Stimulated activated naive B cell treated with anti-CD40 and anti-IgM and Interleukin-4, amounts not matched to agents 10 μg/mL and 1 μg/mL and 100 μg/mL, for 72 hours (primary cell): ENCODE results near the gene GFOD1.
"Not testable (repeated sequence)": the region's sequence is repeated elsewhere in the genome, so short reads cannot be mapped to it uniquely, and the experiment has no call there.

Experiments
- ATAC-seq, 2 donors: fragments of 150-1000 bp; cut with Tn5 transposase; replicated peaks; 2 replicates each; pipeline ENCODE4 v1.10.0; 2021; ENCODE audit warnings: moderate library complexity in 1 of 2
- DNase-seq: peaks from one replicate; pipeline ENCODE4 v3.0.0; 2021
- H3K27ac Mint-ChIP-seq: one replicate; pipeline ENCODE4 v1.8.0; 2022; ENCODE audit warnings: mild to moderate bottlenecking, mixed read lengths
- H3K27me3 Mint-ChIP-seq, 2 donors: one replicate each; pipeline ENCODE4 v1.8.0; 2022; ENCODE audit warnings: mixed read lengths in 2 of 2
- H3K36me3 Mint-ChIP-seq, 2 donors: one replicate each; pipeline ENCODE4 v1.8.0; 2022; ENCODE audit warnings: mixed read lengths in 2 of 2, mild to moderate bottlenecking in 1 of 2
- H3K4me1 Mint-ChIP-seq, 2 donors: one replicate each; pipeline ENCODE4 v1.8.0; 2022; ENCODE audit warnings: mixed read lengths in 2 of 2, mild to moderate bottlenecking in 1 of 2
- H3K4me3 Mint-ChIP-seq, 2 donors: one replicate each; pipeline ENCODE4 v1.8.0; 2022; ENCODE audit warnings: mild to moderate bottlenecking in 2 of 2, mixed read lengths in 2 of 2, moderate library complexity in 1 of 2
- H3K9me3 Mint-ChIP-seq, 2 donors: one replicate each; pipeline ENCODE4 v1.8.0; 2022; ENCODE audit warnings: mixed read lengths in 2 of 2, mild to moderate bottlenecking in 1 of 2

GFOD1 gene

GRCh38 chr6:13443978-13444377, 43.4 kb downstream of the GFOD1 start:
- peaks cover 22 to 29% of the 10 kb centered on the region in 2 donors for H3K4me1 Mint-ChIP-seq
- not testable (repeated sequence) for DNase-seq, H3K4me3 Mint-ChIP-seq, H3K27me3 Mint-ChIP-seq, H3K27ac Mint-ChIP-seq, H3K9me3 Mint-ChIP-seq, H3K36me3 Mint-ChIP-seq, ATAC-seq

- Mint-ChIP-seq H3K4me1 (peaks cover 9 to 19% of the 10 kb centered on the region in 2 donors), H3K36me3 (peaks cover 0 to 4% of the 10 kb centered on the region in 2 donors), H3K27ac (no peak overlapping the region), H3K4me3 (no peak overlapping the region), H3K9me3 (no peaks in the 10 kb centered on the region), H3K27me3 (no peaks in the 10 kb centered on the region)
- DNase-seq (no peak), ATAC-seq (no peak)
These were observed 45.6 kb downstream of the GFOD1 start for GRCh38 chr6:13441778-13442177.

- Mint-ChIP-seq H3K27ac (no peak overlapping the region), H3K9me3 (peaks cover 0 to 4% of the 10 kb centered on the region in 2 donors), H3K36me3 (peaks cover 4 to 5% of the 10 kb centered on the region in 2 donors), H3K27me3 (no peaks in the 10 kb centered on the region), H3K4me1 (peaks cover 0 to 14% of the 10 kb centered on the region in 2 donors), H3K4me3 (no peak overlapping the region)
- no peak for ATAC-seq
- no peak for DNase-seq
These were observed 47.8 kb downstream of the GFOD1 start for GRCh38 chr6:13439644-13440043.

DNA sequence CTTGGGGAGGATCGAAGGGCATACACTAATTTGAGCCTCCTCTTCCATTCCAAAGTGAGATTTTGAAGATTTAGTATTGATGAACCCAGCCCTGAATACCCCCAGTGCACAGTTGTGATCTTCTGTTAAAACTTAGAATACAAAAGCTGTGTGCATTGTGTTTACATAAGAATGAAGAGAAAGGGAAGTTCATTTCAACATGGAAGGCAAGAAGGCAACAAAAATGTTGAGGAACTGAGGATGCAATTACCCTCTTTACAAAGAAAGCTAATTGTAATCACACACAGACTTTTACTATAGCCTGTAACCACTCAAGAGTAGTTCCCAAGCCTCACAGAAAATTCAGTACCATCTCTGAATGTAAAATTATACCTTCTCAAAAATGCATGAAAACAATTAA, 49.3 kb downstream of the GFOD1 start:
- ATAC-seq (no peak), DNase-seq (no peak)
- no peak overlapping the region for H3K27ac Mint-ChIP-seq
- peaks cover 7 to 28% of the 10 kb centered on the region in 2 donors for H3K4me1 Mint-ChIP-seq
- H3K4me3 Mint-ChIP-seq, result no peak overlapping the region
- peaks cover 10 to 13% of the 10 kb centered on the region in 2 donors for H3K36me3 Mint-ChIP-seq
- H3K9me3 Mint-ChIP-seq, result peaks cover 6 to 7% of the 10 kb centered on the region in 2 donors
- no peaks in the 10 kb centered on the region for H3K27me3 Mint-ChIP-seq

DNA sequence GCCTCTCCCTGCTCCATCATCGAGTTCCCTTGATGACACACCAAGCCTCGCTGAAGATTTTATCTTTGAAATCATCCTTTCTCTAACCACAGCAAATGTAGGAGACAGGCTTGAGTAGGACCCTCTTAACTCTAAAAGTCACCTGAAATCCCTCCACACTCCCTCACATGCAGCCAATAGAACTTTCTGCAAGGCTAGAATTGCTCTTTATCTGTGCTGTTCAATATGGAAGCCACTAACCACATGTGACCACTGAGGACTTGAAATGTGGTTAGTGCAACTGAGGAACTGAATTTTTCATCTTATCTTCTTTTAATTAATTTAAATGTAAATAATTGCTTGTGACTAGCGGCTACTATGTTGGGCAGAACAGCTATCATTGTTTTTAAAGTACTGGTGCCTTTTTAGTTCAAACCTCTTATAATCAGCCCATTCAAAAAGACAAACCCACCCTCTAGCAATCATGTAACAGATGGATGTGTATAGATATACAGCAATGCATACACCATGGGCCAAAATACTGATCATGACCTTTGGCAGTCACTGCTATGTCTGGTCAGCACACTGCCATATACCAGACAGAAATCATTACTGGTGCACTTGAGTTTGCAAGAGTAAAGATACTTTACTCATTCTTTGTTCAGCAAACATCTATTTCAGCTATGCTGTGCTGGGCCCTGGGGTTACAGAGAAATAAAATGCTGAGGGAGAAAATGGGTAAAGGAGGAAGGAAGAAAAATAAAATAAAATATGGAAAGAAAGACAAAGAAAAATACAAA, 50.0 kb downstream of the GFOD1 start:
- no peak overlapping the region for H3K4me3 Mint-ChIP-seq
- no peak overlapping the region for H3K27ac Mint-ChIP-seq
- no peak for DNase-seq
- ATAC-seq, result no peak
- H3K27me3 Mint-ChIP-seq, result no peaks in the 10 kb centered on the region
- peaks cover 12 to 35% of the 10 kb centered on the region in 2 donors for H3K4me1 Mint-ChIP-seq
- peaks cover 6 to 7% of the 10 kb centered on the region in 2 donors for H3K9me3 Mint-ChIP-seq
- peaks cover 11 to 17% of the 10 kb centered on the region in 2 donors for H3K36me3 Mint-ChIP-seq

DNA sequence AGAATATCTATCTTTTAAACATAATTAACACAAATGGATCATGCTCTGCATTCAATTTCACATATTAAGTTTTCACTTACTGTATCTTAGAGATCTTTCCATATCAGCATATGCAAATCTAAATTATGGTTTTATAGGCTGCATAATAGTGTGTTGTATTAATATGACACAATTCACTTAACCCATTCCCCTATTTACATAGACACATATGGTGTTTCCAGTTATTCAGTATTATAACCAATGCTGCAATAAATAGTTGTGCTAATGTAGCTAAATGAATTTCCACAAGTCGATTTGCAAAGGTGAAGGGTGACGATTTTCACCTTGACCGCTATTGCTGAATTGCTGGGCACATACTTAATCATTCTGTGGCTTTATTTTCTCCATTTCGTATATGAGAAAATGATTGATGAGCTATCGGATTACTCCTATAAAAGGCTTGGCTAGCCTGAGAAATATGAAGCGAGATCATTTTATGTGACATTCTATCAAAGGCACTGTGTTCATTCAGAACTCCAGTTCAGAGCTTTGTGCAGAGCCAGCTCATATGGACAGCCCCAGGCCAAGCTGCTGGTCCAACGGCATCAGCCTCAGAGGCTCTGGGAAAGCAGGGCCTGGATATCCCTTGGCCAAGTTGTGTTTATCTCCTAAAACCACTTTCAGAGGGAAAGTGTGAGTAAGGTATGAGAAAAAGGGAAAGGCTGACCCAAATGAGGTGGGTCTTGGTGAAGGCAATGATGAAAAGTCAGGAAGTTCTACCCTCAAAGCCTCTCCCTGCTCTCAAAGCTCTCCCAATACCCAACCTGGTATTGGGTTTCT, 50.8 kb downstream of the GFOD1 start:
- ATAC-seq, result no peak
- H3K27ac Mint-ChIP-seq, result no peak overlapping the region
- peaks cover 11 to 21% of the 10 kb centered on the region in 2 donors for H3K36me3 Mint-ChIP-seq
- no peak overlapping the region for H3K4me3 Mint-ChIP-seq
- DNase-seq, result no peak
- no peaks in the 10 kb centered on the region for H3K27me3 Mint-ChIP-seq
- H3K9me3 Mint-ChIP-seq, result peaks cover 6 to 7% of the 10 kb centered on the region in 2 donors
- H3K4me1 Mint-ChIP-seq, result peaks cover 18 to 43% of the 10 kb centered on the region in 2 donors

DNA sequence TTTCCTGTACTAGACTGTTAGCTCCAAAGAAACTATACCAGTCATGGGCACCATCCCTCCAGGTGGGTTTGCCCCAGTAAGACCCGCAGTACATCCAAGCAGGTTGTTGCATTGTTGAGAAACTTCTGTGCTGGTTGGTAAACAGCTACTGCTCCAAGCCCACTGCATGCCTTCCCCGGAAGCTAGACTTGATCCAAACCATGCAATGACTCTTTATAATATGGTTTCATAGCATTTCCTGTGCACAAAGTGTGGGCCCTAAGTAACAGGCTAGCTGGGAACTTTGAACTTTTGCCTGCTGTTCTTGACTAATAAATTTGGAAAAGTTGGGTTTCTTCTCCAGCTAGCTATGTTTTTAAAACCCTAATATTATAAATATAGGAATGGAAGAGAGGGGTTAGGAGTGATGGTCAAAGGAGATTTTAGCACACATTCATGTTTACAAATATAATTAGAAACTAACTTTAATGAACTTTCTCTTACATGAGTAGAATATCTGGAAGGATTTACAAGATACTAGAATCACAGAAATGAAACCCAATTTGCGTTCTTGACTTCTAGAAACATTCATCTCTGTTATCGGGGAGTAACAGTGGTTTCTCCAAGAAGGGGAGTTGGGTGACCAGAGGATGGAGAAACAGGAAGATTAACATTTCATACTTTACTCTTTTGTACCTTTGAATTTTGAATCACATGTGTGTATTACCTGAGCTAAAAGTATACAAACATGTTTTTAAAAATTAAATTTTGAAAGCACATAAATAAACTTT, 51.7 kb downstream of the GFOD1 start:
- H3K9me3 Mint-ChIP-seq, result peaks cover 6 to 7% of the 10 kb centered on the region in 2 donors
- no peaks in the 10 kb centered on the region for H3K27me3 Mint-ChIP-seq
- peaks cover 14 to 21% of the 10 kb centered on the region in 2 donors for H3K36me3 Mint-ChIP-seq
- H3K4me3 Mint-ChIP-seq, result no peak overlapping the region
- H3K27ac Mint-ChIP-seq, result peak overlapping the region; percentile 37
- peaks cover 25 to 53% of the 10 kb centered on the region in 2 donors for H3K4me1 Mint-ChIP-seq
- ATAC-seq (no peak), DNase-seq (no peak)

GRCh38 chr6:13434777-13435176, 52.6 kb downstream of the GFOD1 start:
- H3K36me3 Mint-ChIP-seq, result peaks cover 14 to 21% of the 10 kb centered on the region in 2 donors
- no peak for ATAC-seq

GRCh38 chr6:13434135-13434775, 53.1 kb downstream of the GFOD1 start:
- peaks cover 33 to 64% of the 10 kb centered on the region in 2 donors for H3K4me1 Mint-ChIP-seq
- DNase-seq, H3K27me3 Mint-ChIP-seq, H3K4me3 Mint-ChIP-seq, H3K9me3 Mint-ChIP-seq, ATAC-seq: not testable (repeated sequence)
- H3K27ac Mint-ChIP-seq, result peak overlapping the region; percentile 93
- H3K36me3 Mint-ChIP-seq, result peaks cover 14 to 21% of the 10 kb centered on the region in 2 donors

More at GRCh38 chr6:13434777-13435176, 52.6 kb downstream of the GFOD1 start:
- peaks cover 30 to 59% of the 10 kb centered on the region in 2 donors for H3K4me1 Mint-ChIP-seq
- no peaks in the 10 kb centered on the region for H3K27me3 Mint-ChIP-seq
- DNase-seq, result no peak
- no peak overlapping the region for H3K4me3 Mint-ChIP-seq
- H3K27ac Mint-ChIP-seq, result no peak overlapping the region
- peaks cover 6 to 7% of the 10 kb centered on the region in 2 donors for H3K9me3 Mint-ChIP-seq

GRCh38 chr6:13433709-13434121, 53.7 kb downstream of the GFOD1 start:
- DNase-seq (no peak), ATAC-seq (peak; percentile 58 to 64)
- peaks cover 6 to 7% of the 10 kb centered on the region in 2 donors for H3K9me3 Mint-ChIP-seq
- H3K4me3 Mint-ChIP-seq, result no peak overlapping the region
- no peaks in the 10 kb centered on the region for H3K27me3 Mint-ChIP-seq
- H3K27ac Mint-ChIP-seq, result peak overlapping the region; percentile 93
- peaks cover 14 to 21% of the 10 kb centered on the region in 2 donors for H3K36me3 Mint-ChIP-seq
- peaks cover 38 to 70% of the 10 kb centered on the region in 2 donors for H3K4me1 Mint-ChIP-seq

DNA sequence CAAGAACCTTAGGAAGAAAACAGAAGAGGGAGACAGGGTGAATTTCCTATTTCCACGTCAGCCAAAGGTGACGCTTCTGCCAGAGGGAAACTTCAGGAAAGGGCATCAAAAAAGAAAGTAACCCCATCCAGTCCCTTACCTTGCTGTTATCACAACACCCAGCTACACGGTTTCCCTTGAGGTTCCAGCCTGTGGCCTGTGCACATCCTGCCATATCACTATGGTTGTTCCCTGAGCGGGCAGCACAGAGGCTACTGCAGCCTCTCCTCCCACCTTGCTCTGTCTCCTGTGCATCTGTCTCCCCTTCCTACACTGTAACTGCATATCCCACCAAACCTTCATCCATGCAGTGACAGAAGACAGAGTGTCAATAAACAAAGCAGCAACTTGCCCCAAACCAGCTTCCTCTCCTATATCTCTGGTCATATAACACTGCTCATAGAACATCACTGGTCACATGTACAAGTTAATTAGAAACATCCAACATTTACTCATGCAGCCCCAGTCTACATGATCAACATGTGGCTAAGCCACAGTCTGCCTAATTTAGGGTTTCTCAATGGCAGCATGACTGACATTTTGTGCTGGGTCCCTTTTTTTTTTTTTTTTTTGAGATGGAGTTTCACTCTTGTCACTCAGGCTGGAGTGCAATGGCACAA, 54.7 kb downstream of the GFOD1 start:
- Mint-ChIP-seq H3K4me1 (peaks cover 44 to 76% of the 10 kb centered on the region in 2 donors), H3K9me3 (peaks cover 6 to 7% of the 10 kb centered on the region in 2 donors), H3K27ac (peak overlapping the region; percentile 32), H3K27me3 (no peaks in the 10 kb centered on the region), H3K36me3 (peaks cover 13 to 21% of the 10 kb centered on the region in 2 donors), H3K4me3 (peak overlapping the region; percentile 52 to 55)
- no peak for DNase-seq
- peak; percentile 17 for ATAC-seq

DNA sequence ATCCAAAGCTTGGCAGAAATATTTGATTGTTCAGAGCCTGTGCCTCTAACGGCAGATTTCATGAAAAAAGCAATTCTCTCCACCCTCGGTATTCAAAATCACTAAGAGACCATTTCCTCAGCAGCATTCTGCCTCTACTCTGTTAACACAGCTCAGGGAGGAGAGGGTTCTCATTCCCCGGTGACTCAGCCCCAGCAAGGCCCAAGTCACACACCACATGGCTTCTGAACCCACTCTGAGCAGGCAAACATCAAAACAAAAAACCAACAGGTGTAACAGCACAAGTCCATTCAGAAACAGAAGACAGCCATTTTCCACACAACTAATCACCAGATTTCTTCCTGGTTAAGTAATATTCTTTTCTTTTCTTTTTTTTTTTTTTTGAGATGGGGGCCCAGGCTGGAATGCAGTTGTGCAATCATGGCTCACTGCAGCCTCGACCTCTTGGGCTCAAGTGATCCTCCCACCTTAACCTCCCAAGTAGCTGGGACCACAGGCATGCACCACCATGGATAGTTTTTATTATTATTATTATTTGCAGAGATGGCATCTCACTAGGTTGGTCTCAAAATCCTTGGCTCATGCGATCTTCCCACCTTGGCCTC, 55.4 kb downstream of the GFOD1 start:
- Mint-ChIP-seq H3K9me3 (peaks cover 6 to 7% of the 10 kb centered on the region in 2 donors), H3K27ac (peak overlapping the region; percentile 81), H3K36me3 (peaks cover 12 to 21% of the 10 kb centered on the region in 2 donors), H3K27me3 (no peaks in the 10 kb centered on the region), H3K4me3 (peak overlapping the region in 1 of 2 donors; percentile 19), H3K4me1 (peaks cover 47 to 81% of the 10 kb centered on the region in 2 donors)
- ATAC-seq (no peak), DNase-seq (no peak)
